Measurements from ENCODE around the gene COL5A3. TPM values are rescaled to one million over a fixed set of nuclear protein-coding genes. Genes with fewer than 3 reads are reported as not detected.

Gene COL5A3
- total and polyA plus RNA-seq, 2 of the 13 experiments (the other 11 are each of a cell fraction or from before 2014, with no cell fraction given) = 0.02 TPM; not detected in 1

GRCh38 chr19:9934132-9934950 is 76.0 kb downstream of the COL5A3 start (continued):
- peak; percentile 61; the same call in 1 of the 2 replicates for TF ChIP-seq ATF7 (IDR thresholded peaks at IDR 0.05)
- TF ChIP-seq ATF7 (CRISPR knock-in tag; IDR thresholded peaks at IDR 0.05) = peak; percentile 80; the same call in 1 of the 2 replicates
- peak; percentile 52; the same call in 1 of the 2 replicates for TF ChIP-seq GABPB1 (CRISPR knock-in tag; IDR thresholded peaks at IDR 0.05)
- TF ChIP-seq, protein P1, sequence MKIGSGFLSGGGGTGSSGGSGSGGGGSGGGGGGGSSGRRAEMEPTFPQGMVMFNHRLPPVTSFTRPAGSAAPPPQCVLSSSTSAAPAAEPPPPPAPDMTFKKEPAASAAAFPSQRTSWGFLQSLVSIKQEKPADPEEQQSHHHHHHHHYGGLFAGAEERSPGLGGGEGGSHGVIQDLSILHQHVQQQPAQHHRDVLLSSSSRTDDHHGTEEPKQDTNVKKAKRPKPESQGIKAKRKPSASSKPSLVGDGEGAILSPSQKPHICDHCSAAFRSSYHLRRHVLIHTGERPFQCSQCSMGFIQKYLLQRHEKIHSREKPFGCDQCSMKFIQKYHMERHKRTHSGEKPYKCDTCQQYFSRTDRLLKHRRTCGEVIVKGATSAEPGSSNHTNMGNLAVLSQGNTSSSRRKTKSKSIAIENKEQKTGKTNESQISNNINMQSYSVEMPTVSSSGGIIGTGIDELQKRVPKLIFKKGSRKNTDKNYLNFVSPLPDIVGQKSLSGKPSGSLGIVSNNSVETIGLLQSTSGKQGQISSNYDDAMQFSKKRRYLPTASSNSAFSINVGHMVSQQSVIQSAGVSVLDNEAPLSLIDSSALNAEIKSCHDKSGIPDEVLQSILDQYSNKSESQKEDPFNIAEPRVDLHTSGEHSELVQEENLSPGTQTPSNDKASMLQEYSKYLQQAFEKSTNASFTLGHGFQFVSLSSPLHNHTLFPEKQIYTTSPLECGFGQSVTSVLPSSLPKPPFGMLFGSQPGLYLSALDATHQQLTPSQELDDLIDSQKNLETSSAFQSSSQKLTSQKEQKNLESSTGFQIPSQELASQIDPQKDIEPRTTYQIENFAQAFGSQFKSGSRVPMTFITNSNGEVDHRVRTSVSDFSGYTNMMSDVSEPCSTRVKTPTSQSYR (CRISPR knock-in tag; IDR thresholded peaks at IDR 0.05; ENCODE audit: borderline replicate concordance) = no peak
- TF ChIP-seq SSRP1 (CRISPR knock-in tag; IDR thresholded peaks at IDR 0.05) = no peak
- TF ChIP-seq ZNF687 (CRISPR knock-in tag; IDR thresholded peaks at IDR 0.05) = peak; percentile 36; the same call in 1 of the 2 replicates
- TF ChIP-seq ZNF274 (CRISPR knock-in tag; IDR thresholded peaks at IDR 0.05) = no peak
- peak; percentile 96 for TF ChIP-seq ATF2 (CRISPR knock-in tag; IDR thresholded peaks at IDR 0.05)
- TF ChIP-seq, protein P2, sequence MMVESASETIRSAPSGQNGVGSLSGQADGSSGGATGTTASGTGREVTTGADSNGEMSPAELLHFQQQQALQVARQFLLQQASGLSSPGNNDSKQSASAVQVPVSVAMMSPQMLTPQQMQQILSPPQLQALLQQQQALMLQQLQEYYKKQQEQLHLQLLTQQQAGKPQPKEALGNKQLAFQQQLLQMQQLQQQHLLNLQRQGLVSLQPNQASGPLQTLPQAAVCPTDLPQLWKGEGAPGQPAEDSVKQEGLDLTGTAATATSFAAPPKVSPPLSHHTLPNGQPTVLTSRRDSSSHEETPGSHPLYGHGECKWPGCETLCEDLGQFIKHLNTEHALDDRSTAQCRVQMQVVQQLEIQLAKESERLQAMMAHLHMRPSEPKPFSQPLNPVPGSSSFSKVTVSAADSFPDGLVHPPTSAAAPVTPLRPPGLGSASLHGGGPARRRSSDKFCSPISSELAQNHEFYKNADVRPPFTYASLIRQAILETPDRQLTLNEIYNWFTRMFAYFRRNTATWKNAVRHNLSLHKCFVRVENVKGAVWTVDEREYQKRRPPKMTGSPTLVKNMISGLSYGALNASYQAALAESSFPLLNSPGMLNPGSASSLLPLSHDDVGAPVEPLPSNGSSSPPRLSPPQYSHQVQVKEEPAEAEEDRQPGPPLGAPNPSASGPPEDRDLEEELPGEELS (CRISPR knock-in tag; IDR thresholded peaks at IDR 0.05) = 0 out of 2 replicates have a peak, but pooled peaks have one; percentile 22
- TF ChIP-seq, protein P3, sequence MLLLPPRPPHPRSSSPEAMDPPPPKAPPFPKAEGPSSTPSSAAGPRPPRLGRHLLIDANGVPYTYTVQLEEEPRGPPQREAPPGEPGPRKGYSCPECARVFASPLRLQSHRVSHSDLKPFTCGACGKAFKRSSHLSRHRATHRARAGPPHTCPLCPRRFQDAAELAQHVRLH (CRISPR knock-in tag; IDR thresholded peaks at IDR 0.05; ENCODE audit: borderline replicate concordance, low read depth) = peak; percentile 58; the same call in 1 of the 2 replicates
- no peak for TF ChIP-seq ZNF780A (CRISPR knock-in tag; IDR thresholded peaks at IDR 0.05)
- 0 out of 2 replicates have a peak, but pooled peaks have one; percentile 40 for TF ChIP-seq ZNF563 (CRISPR knock-in tag; IDR thresholded peaks at IDR 0.05)
- TF ChIP-seq DMAP1 (CRISPR knock-in tag; IDR thresholded peaks at IDR 0.05) = no peak
- no peak for TF ChIP-seq ZNF572 (CRISPR knock-in tag; IDR thresholded peaks at IDR 0.05)
- no peak for TF ChIP-seq MAFG (CRISPR knock-in tag; IDR thresholded peaks at IDR 0.05)
- TF ChIP-seq ZNF224 (CRISPR knock-in tag; IDR thresholded peaks at IDR 0.05) = no peak
